Upper lobe of right lung (tissue), 1 donor: ENCODE measurements around the gene FADS1. TPM values are rescaled to one million over a fixed set of nuclear protein-coding genes. Genes with fewer than 3 reads are reported as not detected.

Experiments used
- ATAC-seq: fragments of 200-7000 bp; cut with Tn5 transposase; one replicate; pipeline ENCODE4 v1.9.1; 2020; ENCODE audit warnings: mild to moderate bottlenecking, moderate library complexity
- DNase-seq: peaks from one replicate; pipeline ENCODE4 v3.0.0-alpha.2; 2020
- H3K27ac ChIP-seq: fragments of 200-600 bp; one replicate; pipeline ENCODE4 v1.8.0; 2022
- H3K27me3 ChIP-seq: fragments of 200-600 bp; one replicate; pipeline ENCODE4 v1.8.0; 2022; ENCODE audit warnings: mild to moderate bottlenecking
- H3K36me3 ChIP-seq: fragments of 200-600 bp; one replicate; pipeline ENCODE4 v1.8.0; 2022
- H3K4me1 ChIP-seq: fragments of 200-600 bp; one replicate; pipeline ENCODE4 v1.8.0; 2022
- H3K4me3 ChIP-seq: fragments of 200-600 bp; one replicate; pipeline ENCODE4 v1.8.0; 2022; ENCODE audit warnings: mild to moderate bottlenecking
- H3K9me3 ChIP-seq: fragments of 200-600 bp; one replicate; pipeline ENCODE4 v1.8.0; 2022
- intact Hi-C: fragments of 100-400 bp; cut with DNase I; formaldehyde crosslinking; loops from one replicate; pipeline ENCODE4 v1.11.0; 2022
- total RNA-seq: library from RNA; stranded (reverse); fragmentation: NEBNext Ultra II Directional; extraction: Animal tissue kit (Norgen Biotek cat#: 25700); gene quantifications from one replicate; pipeline ENCODE4 v1.2.1, GENCODE V29; 2021
- TF ChIP-seq, protein P1 (sequence below): fragments of 200-600 bp; IDR thresholded peaks from one replicate; pipeline ENCODE4 v1.8.0; 2022; ENCODE audit warnings: antibody characterized with exemption
- donor health status: DM: no; HTN: yes; CAD: no; lungs with severe emphysema.

FADS1 gene
- total RNA-seq, 1 donor from 2014 or later: 68.0 TPM

DNA sequence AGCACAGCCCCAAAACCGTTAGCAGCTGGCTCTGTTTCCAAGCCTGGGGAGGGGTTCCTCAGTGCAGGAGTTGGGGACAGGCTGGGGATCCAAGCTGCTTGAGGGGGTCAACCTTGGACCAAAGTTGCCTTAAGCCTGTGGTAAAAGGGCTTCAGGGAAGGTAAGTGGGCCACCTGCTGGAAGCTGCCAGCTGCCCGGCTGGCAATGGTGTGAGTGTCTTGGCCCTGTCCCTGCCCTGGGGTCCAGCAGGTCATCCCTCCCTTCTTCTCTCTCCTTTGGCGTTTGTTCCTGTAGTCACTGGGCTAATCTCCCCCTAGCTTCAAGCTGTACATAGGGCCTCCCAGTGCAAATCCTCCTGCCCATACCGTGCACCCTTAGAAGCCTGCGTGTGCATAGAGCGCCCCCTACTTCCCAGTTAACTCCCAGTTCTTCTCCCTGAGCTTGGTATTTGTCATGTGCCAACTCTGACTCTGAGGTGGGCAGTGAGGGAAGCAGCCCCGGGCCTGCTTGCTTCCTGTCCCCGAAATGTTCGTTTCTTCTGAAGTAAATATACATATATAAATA is 28.8 kb downstream of the FADS1 start:
- Histone ChIP-seq H3K36me3 (peaks cover 63% of the 10 kb centered on the region), H3K4me1 (peaks cover 8% of the 10 kb centered on the region), H3K9me3 (no peaks in the 10 kb centered on the region), H3K27ac (no peak overlapping the region), H3K4me3 (no peak overlapping the region), H3K27me3 (no peaks in the 10 kb centered on the region)
- ATAC-seq (peak; percentile 11), DNase-seq (no peak)
- intact Hi-C loops: loop anchor here (10.0 kb wide), 1 partner anchor 297 kb away; no protein-coding TSS in a partner anchor
- TF ChIP-seq, protein P1, sequence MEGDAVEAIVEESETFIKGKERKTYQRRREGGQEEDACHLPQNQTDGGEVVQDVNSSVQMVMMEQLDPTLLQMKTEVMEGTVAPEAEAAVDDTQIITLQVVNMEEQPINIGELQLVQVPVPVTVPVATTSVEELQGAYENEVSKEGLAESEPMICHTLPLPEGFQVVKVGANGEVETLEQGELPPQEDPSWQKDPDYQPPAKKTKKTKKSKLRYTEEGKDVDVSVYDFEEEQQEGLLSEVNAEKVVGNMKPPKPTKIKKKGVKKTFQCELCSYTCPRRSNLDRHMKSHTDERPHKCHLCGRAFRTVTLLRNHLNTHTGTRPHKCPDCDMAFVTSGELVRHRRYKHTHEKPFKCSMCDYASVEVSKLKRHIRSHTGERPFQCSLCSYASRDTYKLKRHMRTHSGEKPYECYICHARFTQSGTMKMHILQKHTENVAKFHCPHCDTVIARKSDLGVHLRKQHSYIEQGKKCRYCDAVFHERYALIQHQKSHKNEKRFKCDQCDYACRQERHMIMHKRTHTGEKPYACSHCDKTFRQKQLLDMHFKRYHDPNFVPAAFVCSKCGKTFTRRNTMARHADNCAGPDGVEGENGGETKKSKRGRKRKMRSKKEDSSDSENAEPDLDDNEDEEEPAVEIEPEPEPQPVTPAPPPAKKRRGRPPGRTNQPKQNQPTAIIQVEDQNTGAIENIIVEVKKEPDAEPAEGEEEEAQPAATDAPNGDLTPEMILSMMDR: peak; percentile 25

DNA sequence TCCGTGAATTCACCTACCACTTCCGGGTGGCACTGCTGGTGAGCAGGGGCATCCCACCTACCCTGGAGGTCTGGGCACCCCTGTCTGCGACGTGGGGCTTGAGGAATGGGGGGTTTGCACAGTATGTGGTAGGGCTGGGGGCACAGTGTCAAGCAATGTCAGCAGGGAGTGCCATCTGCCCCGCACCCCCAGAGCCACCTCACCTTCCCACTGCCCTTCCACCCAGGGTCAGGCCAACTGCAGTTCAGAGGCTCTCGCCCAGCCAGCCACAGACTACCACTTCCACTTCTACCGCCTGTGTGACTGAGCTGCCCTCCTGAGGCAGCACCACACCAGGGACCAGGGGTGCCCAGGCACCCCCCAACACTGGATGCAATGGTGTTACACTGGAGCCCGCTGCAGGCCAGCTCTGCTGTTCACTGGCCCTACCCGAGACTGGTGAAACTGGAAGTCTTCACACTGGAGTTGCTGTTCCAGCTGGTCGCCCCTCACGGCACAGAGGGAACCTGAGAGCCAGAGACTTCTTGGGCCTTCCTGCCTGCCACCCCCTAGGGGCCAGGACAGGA is 30.9 kb downstream of the FADS1 start:
- H3K36me3 ChIP-seq: peaks cover 63% of the 10 kb centered on the region
- H3K4me1 ChIP-seq: no peaks in the 10 kb centered on the region
- TF ChIP-seq, protein P1: no peak
- no peaks in the 10 kb centered on the region for H3K27me3 ChIP-seq
- DNase-seq (peak; percentile 60), ATAC-seq (no peak)
- no peak overlapping the region for H3K27ac ChIP-seq
- no peaks in the 10 kb centered on the region for H3K9me3 ChIP-seq
- intact Hi-C loops: loop anchor here (10.0 kb wide), 1 partner anchor 299 kb away; no protein-coding TSS in a partner anchor
- H3K4me3 ChIP-seq: no peak overlapping the region

DNA sequence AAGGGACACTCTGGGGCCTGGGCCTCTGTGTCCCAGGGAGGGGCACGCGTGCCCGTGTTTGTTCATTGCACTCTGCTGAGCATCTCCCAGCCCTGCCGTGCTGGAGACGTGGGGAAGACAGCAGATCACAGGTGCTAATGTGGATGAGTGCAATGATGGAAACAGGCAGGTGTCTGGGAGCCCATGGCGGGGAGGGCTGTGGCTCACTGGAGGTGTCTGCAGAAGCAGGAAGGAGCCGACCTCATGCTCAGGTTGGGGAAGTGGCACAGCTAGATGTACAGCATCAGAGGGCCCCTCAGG is 32.3 kb downstream of the FADS1 start:
- H3K36me3 ChIP-seq: peaks cover 50% of the 10 kb centered on the region
- DNase-seq (no peak), ATAC-seq (no peak)
- H3K4me1 ChIP-seq: no peaks in the 10 kb centered on the region
- no peak overlapping the region for H3K27ac ChIP-seq
- no peaks in the 10 kb centered on the region for H3K27me3 ChIP-seq
- intact Hi-C loops: loop anchor here (10.0 kb wide), 1 partner anchor 300 kb away; no protein-coding TSS in a partner anchor
- H3K9me3 ChIP-seq: no peaks in the 10 kb centered on the region
- TF ChIP-seq, protein P1: no peak
- no peak overlapping the region for H3K4me3 ChIP-seq

DNA sequence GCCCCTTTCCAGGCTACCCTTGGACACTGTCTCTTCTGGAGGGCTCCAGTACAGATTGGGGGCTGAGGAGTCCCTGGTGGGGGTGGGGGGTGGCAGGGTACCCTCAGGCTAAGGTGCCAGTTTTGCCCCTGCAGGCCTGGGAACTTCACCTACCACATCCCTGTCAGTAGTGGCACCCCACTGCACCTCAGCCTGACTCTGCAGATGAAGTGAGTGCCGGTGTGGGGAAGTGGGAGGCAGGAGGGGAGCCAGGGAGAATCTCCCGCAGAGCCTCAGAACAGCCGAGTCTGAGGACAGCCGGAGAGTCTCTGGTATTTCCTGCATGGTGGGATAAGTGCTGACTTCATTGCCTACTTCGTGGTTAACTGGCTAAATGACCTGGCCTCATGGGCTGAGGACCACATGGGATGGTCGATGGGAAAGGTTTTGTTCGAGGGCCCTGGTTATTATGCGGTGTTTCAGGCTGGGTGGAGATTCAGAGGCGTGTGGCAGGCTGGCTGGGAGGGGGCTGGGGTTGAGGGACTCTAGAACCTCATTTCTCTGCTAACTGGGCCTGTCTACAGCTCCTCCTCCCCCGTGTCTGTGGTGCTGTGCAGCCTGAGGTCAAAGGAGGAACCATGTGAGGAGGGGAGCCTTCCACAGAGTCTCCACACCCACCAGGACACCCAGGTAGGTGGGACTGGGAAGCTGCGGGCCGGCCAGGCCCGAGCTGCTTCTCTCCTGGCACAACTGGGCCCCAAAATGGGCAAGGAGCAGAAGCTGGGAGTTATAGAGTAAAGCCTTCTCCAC is 32.9 kb downstream of the FADS1 start:
- H3K4me1 ChIP-seq: no peaks in the 10 kb centered on the region
- no peak overlapping the region for H3K4me3 ChIP-seq
- H3K27ac ChIP-seq: no peak overlapping the region
- H3K27me3 ChIP-seq: no peaks in the 10 kb centered on the region
- intact Hi-C loops: loop anchor here (10.0 kb wide), 1 partner anchor 301 kb away; no protein-coding TSS in a partner anchor
- ATAC-seq: no peak
- TF ChIP-seq, protein P1: no peak
- no peaks in the 10 kb centered on the region for H3K9me3 ChIP-seq
- DNase-seq: peak; percentile 57
- peaks cover 45% of the 10 kb centered on the region for H3K36me3 ChIP-seq

DNA sequence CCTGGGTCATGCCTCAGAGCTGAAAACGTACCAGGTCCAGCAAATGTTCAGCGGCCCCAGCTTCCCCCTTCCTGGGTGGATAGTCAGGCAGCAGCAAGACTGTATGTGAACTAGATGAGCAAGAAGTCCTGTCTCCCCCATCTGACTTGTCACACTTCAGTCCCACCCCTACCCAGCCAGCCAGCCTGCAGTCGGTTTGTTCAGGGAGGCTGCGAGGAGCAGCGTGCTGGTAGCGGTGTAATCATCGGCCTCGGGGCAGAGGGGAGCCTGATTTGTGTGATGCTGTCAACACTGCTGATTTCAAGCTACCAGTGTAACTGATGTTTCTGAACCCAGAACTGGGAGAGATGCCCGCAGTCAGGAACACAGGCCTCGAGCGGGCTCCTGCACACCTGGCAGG is 34.0 kb downstream of the FADS1 start:
- ATAC-seq (no peak), DNase-seq (peak; percentile 55)
- TF ChIP-seq, protein P1: no peak
- Histone ChIP-seq H3K4me1 (no peaks in the 10 kb centered on the region), H3K27me3 (no peaks in the 10 kb centered on the region), H3K9me3 (no peaks in the 10 kb centered on the region), H3K27ac (no peak overlapping the region), H3K36me3 (peaks cover 34% of the 10 kb centered on the region), H3K4me3 (no peak overlapping the region)
- intact Hi-C loops: loop anchor here (10.0 kb wide), 1 partner anchor 302 kb away; no protein-coding TSS in a partner anchor
